PC-3 (cell line): Measurements from ENCODE around the gene EVL.

ENCODE experiments used
- EZH2 ChIP-seq: fragments of 300-600 bp; sonication (generic); IDR thresholded peaks from one replicate; pipeline ENCODE4 v1.6.1; 2017; ENCODE audit warnings: antibody characterized with exemption, mild to moderate bottlenecking, low read length; ENCODE audit not compliant: unreplicated experiment
- EZH2phosphoT487 ChIP-seq: fragments of 300-600 bp; sonication (generic); IDR thresholded peaks from 2 replicates; pipeline ENCODE4 v1.6.1; 2018; ENCODE audit warnings: mild to moderate bottlenecking, antibody characterized with exemption, low read length, borderline replicate concordance
- TF ChIP-seq, protein P1 (sequence below): fragments of 300-600 bp; sonication (generic); conservative IDR thresholded peaks from 2 replicates; pipeline ENCODE4 v1.5.1; 2017; ENCODE audit warnings: antibody characterized with exemption, low read depth, mild to moderate bottlenecking, low read length

DNA sequence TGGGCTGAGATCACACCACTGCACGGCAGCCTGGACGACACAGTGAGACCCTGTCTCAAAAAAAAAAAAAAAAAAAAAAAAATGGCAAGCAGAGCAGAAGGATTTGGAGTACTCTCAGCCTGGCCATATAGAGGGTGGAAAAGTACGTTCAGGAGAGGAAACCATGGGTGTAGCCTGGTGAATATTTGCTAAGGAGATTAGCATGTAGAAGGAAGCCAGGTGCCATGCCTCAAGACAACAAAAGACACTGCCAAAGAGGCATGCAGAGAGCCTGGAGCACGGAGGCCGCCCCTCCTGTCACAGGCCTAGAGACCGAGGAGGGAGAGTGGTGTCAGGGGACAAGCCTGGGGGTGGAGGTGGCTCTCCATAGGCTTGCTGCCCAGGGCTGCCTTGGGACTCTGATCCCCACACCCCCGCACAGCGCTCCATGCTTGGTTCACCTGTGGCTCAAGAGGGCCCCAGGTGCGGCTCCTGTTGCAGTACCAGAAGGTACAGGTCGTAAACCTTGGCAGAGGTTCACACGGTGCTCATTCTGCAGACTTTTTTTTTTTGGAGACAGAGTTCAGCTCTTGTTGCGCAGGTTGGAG is 122.1 kb downstream of the EVL start:
- TF ChIP-seq, protein P1, sequence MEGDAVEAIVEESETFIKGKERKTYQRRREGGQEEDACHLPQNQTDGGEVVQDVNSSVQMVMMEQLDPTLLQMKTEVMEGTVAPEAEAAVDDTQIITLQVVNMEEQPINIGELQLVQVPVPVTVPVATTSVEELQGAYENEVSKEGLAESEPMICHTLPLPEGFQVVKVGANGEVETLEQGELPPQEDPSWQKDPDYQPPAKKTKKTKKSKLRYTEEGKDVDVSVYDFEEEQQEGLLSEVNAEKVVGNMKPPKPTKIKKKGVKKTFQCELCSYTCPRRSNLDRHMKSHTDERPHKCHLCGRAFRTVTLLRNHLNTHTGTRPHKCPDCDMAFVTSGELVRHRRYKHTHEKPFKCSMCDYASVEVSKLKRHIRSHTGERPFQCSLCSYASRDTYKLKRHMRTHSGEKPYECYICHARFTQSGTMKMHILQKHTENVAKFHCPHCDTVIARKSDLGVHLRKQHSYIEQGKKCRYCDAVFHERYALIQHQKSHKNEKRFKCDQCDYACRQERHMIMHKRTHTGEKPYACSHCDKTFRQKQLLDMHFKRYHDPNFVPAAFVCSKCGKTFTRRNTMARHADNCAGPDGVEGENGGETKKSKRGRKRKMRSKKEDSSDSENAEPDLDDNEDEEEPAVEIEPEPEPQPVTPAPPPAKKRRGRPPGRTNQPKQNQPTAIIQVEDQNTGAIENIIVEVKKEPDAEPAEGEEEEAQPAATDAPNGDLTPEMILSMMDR, result no peak
- no peak for TF ChIP-seq EZH2
- no peak for TF ChIP-seq EZH2phosphoT487
